ENCODE data around the gene RHBDD2. TPM values are rescaled to one million over a fixed set of nuclear protein-coding genes. Genes with fewer than 3 reads are reported as not detected.
"Not testable (repeated sequence)": the region's sequence is repeated elsewhere in the genome, so short reads cannot be mapped to it uniquely, and the experiment has no call there.

RHBDD2 gene
- polyA plus RNA-seq, 1 donor from 2014 or later: 76.4 TPM

- TF ChIP-seq EP300 (conservative IDR thresholded peaks at IDR 0.05; ENCODE audit: poor library complexity, severe bottlenecking): no peak
- no peak for TF ChIP-seq MXI1 (conservative IDR thresholded peaks at IDR 0.05; ENCODE audit: poor library complexity, severe bottlenecking)
- no peak for TF ChIP-seq POLR2AphosphoS5 (IDR thresholded peaks at IDR 0.05)
- TF ChIP-seq CTCF (IDR thresholded peaks at IDR 0.05; ENCODE audit: poor library complexity, severe bottlenecking): no peak
- no peak for TF ChIP-seq SMC3 (conservative IDR thresholded peaks at IDR 0.05; ENCODE audit: poor library complexity)
- H3K79me2 ChIP-seq (replicated peaks; ENCODE audit: insufficient read depth, low read length): no peaks in the 10 kb centered on the region
- no peak overlapping the region for H2AFZ ChIP-seq (ENCODE audit: low read depth, low read length)
- no peaks in the 10 kb centered on the region for H3K36me3 ChIP-seq (ENCODE audit: insufficient read depth, low read length)
- H3K27me3 ChIP-seq (ENCODE audit: insufficient read depth, low read depth, low read length): no peaks in the 10 kb centered on the region
- no peak overlapping the region for H3K4me2 ChIP-seq (ENCODE audit: low read length)
- H3K9me2 ChIP-seq (ENCODE audit: insufficient read depth, low read length): no peaks in the 10 kb centered on the region
- H3K4me3 ChIP-seq (ENCODE audit: low read length): no peak overlapping the region
- no peaks in the 10 kb centered on the region for H3K9me3 ChIP-seq (ENCODE audit: low read length)
- no peak overlapping the region for H3K27ac ChIP-seq (ENCODE audit: low read length)
- no peaks in the 10 kb centered on the region for H3F3A ChIP-seq (ENCODE audit: insufficient read depth, low read length, poor library complexity, severe bottlenecking)
- no peak overlapping the region for H3K9ac ChIP-seq (ENCODE audit: low read length)
- H4K20me1 ChIP-seq (ENCODE audit: insufficient read depth): no peaks in the 10 kb centered on the region
Observed at GRCh38 chr7:75830978-75831377, 47.9 kb upstream of the RHBDD2 start.

- not testable (repeated sequence) for H3K27ac ChIP-seq (ENCODE audit: low read length); H4K20me1 ChIP-seq (ENCODE audit: insufficient read depth); H3K27me3 ChIP-seq (ENCODE audit: insufficient read depth, low read depth, low read length); H3K9me3 ChIP-seq (ENCODE audit: low read length); H3K4me3 ChIP-seq (ENCODE audit: low read length); H3K4me2 ChIP-seq (ENCODE audit: low read length); H2AFZ ChIP-seq (ENCODE audit: low read depth, low read length); H3F3A ChIP-seq (ENCODE audit: insufficient read depth, low read length, poor library complexity, severe bottlenecking); H3K79me2 ChIP-seq (replicated peaks; ENCODE audit: insufficient read depth, low read length); H3K9ac ChIP-seq (ENCODE audit: low read length); H3K36me3 ChIP-seq (ENCODE audit: insufficient read depth, low read length); H3K9me2 ChIP-seq (ENCODE audit: insufficient read depth, low read length)
Observed at GRCh38 chr7:75833662-75834061, 45.2 kb upstream of the RHBDD2 start.

GRCh38 chr7:75835688-75836285 is 43.0 kb upstream of the RHBDD2 start:
- no peak overlapping the region for H3K9ac ChIP-seq (ENCODE audit: low read length)

More at GRCh38 chr7:75835688-75836285, 43.0 kb upstream of the RHBDD2 start:
- H2AFZ ChIP-seq (ENCODE audit: low read depth, low read length): no peak overlapping the region
- H3K27ac ChIP-seq (ENCODE audit: low read length): no peak overlapping the region
- H3K4me2 ChIP-seq (ENCODE audit: low read length): no peak overlapping the region
- no peaks in the 10 kb centered on the region for H3K9me2 ChIP-seq (ENCODE audit: insufficient read depth, low read length)
- H3K79me2 ChIP-seq (replicated peaks; ENCODE audit: insufficient read depth, low read length): no peaks in the 10 kb centered on the region
- TF ChIP-seq RAD21 (conservative IDR thresholded peaks at IDR 0.05): no peak
- no peak for TF ChIP-seq SMC3 (conservative IDR thresholded peaks at IDR 0.05; ENCODE audit: poor library complexity)
- no peak for TF ChIP-seq EZH2 (IDR thresholded peaks at IDR 0.05; ENCODE audit: borderline replicate concordance, insufficient read depth, low read length, poor library complexity, severe bottlenecking)
- TF ChIP-seq REST (IDR thresholded peaks at IDR 0.05; ENCODE audit: borderline replicate concordance): no peak
- TF ChIP-seq POLR2AphosphoS5 (IDR thresholded peaks at IDR 0.05): no peak
- TF ChIP-seq MXI1 (conservative IDR thresholded peaks at IDR 0.05; ENCODE audit: poor library complexity, severe bottlenecking): no peak
- TF ChIP-seq EP300 (conservative IDR thresholded peaks at IDR 0.05; ENCODE audit: poor library complexity, severe bottlenecking): no peak
- no peak for TF ChIP-seq TAF1 (IDR thresholded peaks at IDR 0.05; ENCODE audit: low read depth)
- no peak for TF ChIP-seq CTCF (IDR thresholded peaks at IDR 0.05; ENCODE audit: poor library complexity, severe bottlenecking)
- H3K36me3 ChIP-seq (ENCODE audit: insufficient read depth, low read length): no peaks in the 10 kb centered on the region
- H3F3A ChIP-seq (ENCODE audit: insufficient read depth, low read length, poor library complexity, severe bottlenecking): no peaks in the 10 kb centered on the region
- no peak overlapping the region for H3K4me3 ChIP-seq (ENCODE audit: low read length)
- no peaks in the 10 kb centered on the region for H3K9me3 ChIP-seq (ENCODE audit: low read length)
- no peaks in the 10 kb centered on the region for H3K27me3 ChIP-seq (ENCODE audit: insufficient read depth, low read depth, low read length)
- H4K20me1 ChIP-seq (ENCODE audit: insufficient read depth): no peaks in the 10 kb centered on the region
